SK-N-SH (cell line): ENCODE results near the gene TBC1D20. TPM values are rescaled to one million over a fixed set of nuclear protein-coding genes. Genes with fewer than 3 reads are reported as not detected.

Experiments
- CTCF ChIA-PET: fragments of 300-600, 350-600 bp; formaldehyde crosslinking; extraction: SDS; loops from one replicate; lab custom pipeline; 2021; lab: Yijun Ruan, JAX
- POLR2A ChIA-PET: fragments of 350-600 bp; sonication (Branson Sonifier 250); formaldehyde crosslinking; extraction: SDS; loops from one replicate; lab custom pipeline; 2020; ENCODE audit warnings: antibody characterized with exemption, inconsistent platforms; lab: Yijun Ruan, JAX
- DNase-seq: peaks from one replicate; pipeline ENCODE4 v3.0.0; 2012
- H2AFZ ChIP-seq: fragments of 200-600 bp; sonication (generic); 2 replicates; pipeline ENCODE4 v1.8.1; 2016; ENCODE audit warnings: antibody characterized with exemption, mild to moderate bottlenecking, low read depth
- H3F3A ChIP-seq: fragments of 200-600 bp; sonication (generic); replicated peaks from 2 replicates; pipeline ENCODE3; 2016; ENCODE audit warnings: antibody characterized with exemption, mild to moderate bottlenecking; ENCODE audit not compliant: insufficient read depth
- H3K27ac ChIP-seq, 2 experiments: fragments of 200-500 bp in 1 of 2; fragments of 200-600 bp in 1 of 2; sonication (Bioruptor generic) in 1 of 2; sonication (generic), shearing (Covaris generic) in 1 of 2; 2 replicates each; pipeline versions ENCODE4 v1.5.1 to v1.6.1; 2014 to 2016; ENCODE audit warnings: low read depth in 2 of 2, inconsistent platforms in 1 of 2, low read length in 1 of 2, mild to moderate bottlenecking in 1 of 2, mixed read lengths in 1 of 2
- H3K27me3 ChIP-seq: fragments of 200-600 bp; sonication (generic), shearing (Covaris generic); 2 replicates; pipeline ENCODE4 v1.6.1; 2016; ENCODE audit warnings: mixed run types; ENCODE audit not compliant: insufficient read depth
- H3K36me3 ChIP-seq, 2 experiments: fragments of 200-500 bp in 1 of 2; fragments of 200-600 bp in 1 of 2; sonication (Bioruptor generic) in 1 of 2; sonication (generic) in 1 of 2; replicated peaks in 1 of 2; 2 replicates each; pipeline versions ENCODE3 to v1.5.1; 2014 to 2016; ENCODE audit warnings: low read length in 1 of 2, mild to moderate bottlenecking in 1 of 2; ENCODE audit not compliant: insufficient read depth in 2 of 2, control insufficient read depth in 1 of 2
- H3K4me1 ChIP-seq, 2 experiments: fragments of 200-500 bp in 1 of 2; fragments of 200-600 bp in 1 of 2; sonication (Bioruptor generic) in 1 of 2; sonication (generic), shearing (Covaris generic) in 1 of 2; 2 replicates each; pipeline versions ENCODE4 v1.5.1 to v1.6.1; 2014 to 2016; ENCODE audit warnings: low read depth in 1 of 2, low read length in 1 of 2, mixed run types in 1 of 2; ENCODE audit not compliant: insufficient read depth in 2 of 2, control insufficient read depth in 1 of 2
- H3K4me2 ChIP-seq: fragments of 200-600 bp; sonication (generic), shearing (Covaris generic); 2 replicates; pipeline ENCODE4 v1.6.1; 2017; ENCODE audit warnings: mixed run types
- H3K4me3 ChIP-seq, 2 experiments: fragments of 200-500 bp in 1 of 2; fragments of 200-600 bp in 1 of 2; sonication (Bioruptor generic) in 1 of 2; sonication (generic), shearing (Covaris generic) in 1 of 2; 2 replicates each; pipeline versions ENCODE4 v1.5.1 to v1.8.1; 2014 to 2016; ENCODE audit warnings: low read depth in 2 of 2, inconsistent platforms in 1 of 2, low read length in 1 of 2, mild to moderate bottlenecking in 1 of 2, mixed read lengths in 1 of 2, moderate library complexity in 1 of 2
- H3K79me2 ChIP-seq: fragments of 200-600 bp; sonication (generic); 2 replicates; pipeline ENCODE4 v1.8.1; 2017; ENCODE audit warnings: mild to moderate bottlenecking; ENCODE audit not compliant: insufficient read depth
- H3K9ac ChIP-seq: fragments of 200-600 bp; sonication (generic); 2 replicates; pipeline ENCODE4 v1.6.1; 2017; ENCODE audit warnings: mixed run types
- H3K9me2 ChIP-seq: fragments of 200-600 bp; sonication (generic); 2 replicates; pipeline ENCODE4 v1.6.1; 2017; ENCODE audit warnings: mixed run types
- H3K9me3 ChIP-seq: fragments of 200-600 bp; sonication (generic); 2 replicates; pipeline ENCODE4 v1.6.1; 2017; ENCODE audit warnings: mixed run types, mild to moderate bottlenecking, moderate library complexity
- H4K20me1 ChIP-seq: fragments of 200-600 bp; sonication (generic); 2 replicates; pipeline ENCODE4 v1.6.1; 2017; ENCODE audit warnings: mild to moderate bottlenecking, mixed run types; ENCODE audit not compliant: insufficient read depth
- CHD2 ChIP-seq: fragments of 150-350 bp; IDR thresholded peaks from 2 replicates; pipeline ENCODE4 v1.6.1; 2018; ENCODE audit warnings: low read length; ENCODE audit not compliant: partially characterized antibody
- CTCF ChIP-seq: fragments of 200-600 bp; sonication (generic); IDR thresholded peaks from 2 replicates; pipeline ENCODE4 v1.6.1; 2017; ENCODE audit warnings: antibody characterized with exemption, mild to moderate bottlenecking, moderate library complexity
- EP300 ChIP-seq, 2 experiments: IDR thresholded peaks; 2 replicates each; pipeline versions ENCODE4 v1.4.0 to v1.6.1; 2012; ENCODE audit warnings: borderline replicate concordance in 1 of 2, low read depth in 1 of 2, low read length in 1 of 2
- EZH2phosphoT487 ChIP-seq: fragments of 200-600 bp; sonication (generic); IDR thresholded peaks from 2 replicates; pipeline ENCODE4 v1.6.1; 2017; ENCODE audit warnings: low read depth, mixed run types, mild to moderate bottlenecking, antibody characterized with exemption, moderate library complexity, borderline replicate concordance
- FOSL2 ChIP-seq: IDR thresholded peaks from 2 replicates; pipeline ENCODE4 v1.4.0; 2012; ENCODE audit warnings: low read depth, mild to moderate bottlenecking, moderate library complexity, borderline replicate concordance
- FOXM1 ChIP-seq: IDR thresholded peaks from 2 replicates; pipeline ENCODE4 v1.4.0; 2012; ENCODE audit warnings: low read depth, mild to moderate bottlenecking
- GATA2 ChIP-seq: sonication (generic); formaldehyde crosslinking; IDR thresholded peaks from 2 replicates; pipeline ENCODE4 v1.5.0; 2020; ENCODE audit warnings: mild to moderate bottlenecking, missing genetic modification reagents
- JUND ChIP-seq: IDR thresholded peaks from 2 replicates; pipeline ENCODE4 v1.4.0; 2012
- MAX ChIP-seq: IDR thresholded peaks from 2 replicates; pipeline ENCODE4 v1.4.0; 2012; ENCODE audit warnings: low read depth
- MXI1 ChIP-seq: IDR thresholded peaks from 2 replicates; pipeline ENCODE4 v1.6.1; 2012; ENCODE audit warnings: mild to moderate bottlenecking, low read depth, low read length, improper control_type of control experiment
- PBX3 ChIP-seq: IDR thresholded peaks from 2 replicates; pipeline ENCODE4; 2012
- RAD21 ChIP-seq: IDR thresholded peaks from 2 replicates; pipeline ENCODE4 v1.6.1; 2012; ENCODE audit warnings: mild to moderate bottlenecking, low read length
- RCOR1 ChIP-seq: fragments of 150-350 bp; IDR thresholded peaks from 2 replicates; pipeline ENCODE4 v1.6.1; 2017; ENCODE audit warnings: antibody characterized with exemption, low read length
- RFX5 ChIP-seq: IDR thresholded peaks from 2 replicates; pipeline ENCODE4 v1.6.1; 2012; ENCODE audit warnings: mild to moderate bottlenecking, improper control_type of control experiment, low read length
- SIN3A ChIP-seq: IDR thresholded peaks from 2 replicates; pipeline ENCODE4 v1.6.1; 2012; ENCODE audit warnings: low read depth, mild to moderate bottlenecking, low read length, moderate library complexity, borderline replicate concordance
- SMC3 ChIP-seq: IDR thresholded peaks from 2 replicates; pipeline ENCODE4 v1.6.1; 2012; ENCODE audit warnings: low read depth, low read length, improper control_type of control experiment
- TAF1 ChIP-seq: IDR thresholded peaks from 2 replicates; pipeline ENCODE4 v1.6.1; 2012; ENCODE audit warnings: low read depth, mild to moderate bottlenecking, low read length, moderate library complexity, borderline replicate concordance
- TCF12 ChIP-seq: IDR thresholded peaks from 2 replicates; pipeline ENCODE4 v1.4.0; 2012
- WGBS: methylation state at CpG from one replicate; pipeline ENCODE4 v1.1.6; 2017; ENCODE audit warnings: low lambda C conversion rate; 5-methylcytosine and 5-hydroxymethylcytosine counted together
- polyA plus RNA-seq, 3 experiments: library from polyadenylated mRNA; depleted of rRNA; stranded (reverse); fragments of >200 nt; gene quantifications; 2 replicates each; pipeline ENCODE4 v1.2.3, GENCODE V29; 2012
- TF ChIP-seq, protein P1 (sequence below): IDR thresholded peaks from 2 replicates; pipeline ENCODE4 v1.4.0; 2012; ENCODE audit warnings: low read depth, borderline replicate concordance
- TF ChIP-seq, protein P2 (sequence below): IDR thresholded peaks from 2 replicates; pipeline ENCODE4 v1.6.1; 2012; ENCODE audit warnings: mild to moderate bottlenecking, low read depth, low read length, moderate library complexity
- TF ChIP-seq, protein P3 (sequence below): IDR thresholded peaks from 2 replicates; pipeline ENCODE4 v1.4.0; 2012; ENCODE audit warnings: low read depth, borderline replicate concordance

TBC1D20 gene
- polyA plus RNA-seq, 1 of the 3 experiments (the other 2 are of a cell fraction): 27.7 TPM

GRCh38 chr20:434661-435419, 27.5 kb downstream of the TBC1D20 start (continued):
- TF ChIP-seq, protein P1, sequence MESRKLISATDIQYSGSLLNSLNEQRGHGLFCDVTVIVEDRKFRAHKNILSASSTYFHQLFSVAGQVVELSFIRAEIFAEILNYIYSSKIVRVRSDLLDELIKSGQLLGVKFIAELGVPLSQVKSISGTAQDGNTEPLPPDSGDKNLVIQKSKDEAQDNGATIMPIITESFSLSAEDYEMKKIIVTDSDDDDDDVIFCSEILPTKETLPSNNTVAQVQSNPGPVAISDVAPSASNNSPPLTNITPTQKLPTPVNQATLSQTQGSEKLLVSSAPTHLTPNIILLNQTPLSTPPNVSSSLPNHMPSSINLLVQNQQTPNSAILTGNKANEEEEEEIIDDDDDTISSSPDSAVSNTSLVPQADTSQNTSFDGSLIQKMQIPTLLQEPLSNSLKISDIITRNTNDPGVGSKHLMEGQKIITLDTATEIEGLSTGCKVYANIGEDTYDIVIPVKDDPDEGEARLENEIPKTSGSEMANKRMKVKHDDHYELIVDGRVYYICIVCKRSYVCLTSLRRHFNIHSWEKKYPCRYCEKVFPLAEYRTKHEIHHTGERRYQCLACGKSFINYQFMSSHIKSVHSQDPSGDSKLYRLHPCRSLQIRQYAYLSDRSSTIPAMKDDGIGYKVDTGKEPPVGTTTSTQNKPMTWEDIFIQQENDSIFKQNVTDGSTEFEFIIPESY: no peak
- TF ChIP-seq TAF1 (no peak), RAD21 (no peak)

GRCh38 chr20:434221-434620, 28.1 kb downstream of the TBC1D20 start:
- ChIA-PET POLR2A (no interaction called here), CTCF (interaction anchor here (2.2 kb wide), 1 partner anchor 80 kb away, joined by 10 read pairs; no protein-coding TSS in a partner anchor)
- Histone ChIP-seq H2AFZ (no peak overlapping the region), H3K27me3 (no peaks in the 10 kb centered on the region), H3K27ac (no peak overlapping the region; a peak in 1 of 4 replicates), H3K4me3 (no peak overlapping the region), H3K9me2 (no peaks in the 10 kb centered on the region), H3K36me3 (peaks cover 25 to 74% of the 10 kb centered on the region in 2 experiments), H3K4me2 (no peak overlapping the region), H3K79me2 (no peaks in the 10 kb centered on the region), H3F3A (peaks cover 16% of the 10 kb centered on the region), H3K9ac (no peak overlapping the region), H3K4me1 (peaks cover 0 to 5% of the 10 kb centered on the region in 2 experiments; a peak in 1 of 4 replicates), H3K9me3 (no peaks in the 10 kb centered on the region), H4K20me1 (peaks cover 3% of the 10 kb centered on the region; the same call in 1 of the 2 replicates)
- 92% methylated on average over 11 of the region's 11 CpGs for WGBS
- DNase-seq: no peak
- no peak for TF ChIP-seq SMC3
- no peak for TF ChIP-seq PBX3
- no peak for TF ChIP-seq CTCF
- no peak for TF ChIP-seq EZH2phosphoT487
- no peak for TF ChIP-seq RFX5
- no peak for TF ChIP-seq TCF12
- TF ChIP-seq, protein P2, sequence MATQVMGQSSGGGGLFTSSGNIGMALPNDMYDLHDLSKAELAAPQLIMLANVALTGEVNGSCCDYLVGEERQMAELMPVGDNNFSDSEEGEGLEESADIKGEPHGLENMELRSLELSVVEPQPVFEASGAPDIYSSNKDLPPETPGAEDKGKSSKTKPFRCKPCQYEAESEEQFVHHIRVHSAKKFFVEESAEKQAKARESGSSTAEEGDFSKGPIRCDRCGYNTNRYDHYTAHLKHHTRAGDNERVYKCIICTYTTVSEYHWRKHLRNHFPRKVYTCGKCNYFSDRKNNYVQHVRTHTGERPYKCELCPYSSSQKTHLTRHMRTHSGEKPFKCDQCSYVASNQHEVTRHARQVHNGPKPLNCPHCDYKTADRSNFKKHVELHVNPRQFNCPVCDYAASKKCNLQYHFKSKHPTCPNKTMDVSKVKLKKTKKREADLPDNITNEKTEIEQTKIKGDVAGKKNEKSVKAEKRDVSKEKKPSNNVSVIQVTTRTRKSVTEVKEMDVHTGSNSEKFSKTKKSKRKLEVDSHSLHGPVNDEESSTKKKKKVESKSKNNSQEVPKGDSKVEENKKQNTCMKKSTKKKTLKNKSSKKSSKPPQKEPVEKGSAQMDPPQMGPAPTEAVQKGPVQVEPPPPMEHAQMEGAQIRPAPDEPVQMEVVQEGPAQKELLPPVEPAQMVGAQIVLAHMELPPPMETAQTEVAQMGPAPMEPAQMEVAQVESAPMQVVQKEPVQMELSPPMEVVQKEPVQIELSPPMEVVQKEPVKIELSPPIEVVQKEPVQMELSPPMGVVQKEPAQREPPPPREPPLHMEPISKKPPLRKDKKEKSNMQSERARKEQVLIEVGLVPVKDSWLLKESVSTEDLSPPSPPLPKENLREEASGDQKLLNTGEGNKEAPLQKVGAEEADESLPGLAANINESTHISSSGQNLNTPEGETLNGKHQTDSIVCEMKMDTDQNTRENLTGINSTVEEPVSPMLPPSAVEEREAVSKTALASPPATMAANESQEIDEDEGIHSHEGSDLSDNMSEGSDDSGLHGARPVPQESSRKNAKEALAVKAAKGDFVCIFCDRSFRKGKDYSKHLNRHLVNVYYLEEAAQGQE: no peak
- no peak for TF ChIP-seq CHD2
- no peak for TF ChIP-seq FOXM1
- no peak for TF ChIP-seq FOSL2
- TF ChIP-seq EP300 (IDR thresholded peaks at IDR 0.05; ENCODE audit: borderline replicate concordance in 1 of 2, low read depth in 1 of 2, low read length in 1 of 2): no peak
- TF ChIP-seq JUND: no peak
- no peak for TF ChIP-seq RCOR1
- TF ChIP-seq, protein P3, sequence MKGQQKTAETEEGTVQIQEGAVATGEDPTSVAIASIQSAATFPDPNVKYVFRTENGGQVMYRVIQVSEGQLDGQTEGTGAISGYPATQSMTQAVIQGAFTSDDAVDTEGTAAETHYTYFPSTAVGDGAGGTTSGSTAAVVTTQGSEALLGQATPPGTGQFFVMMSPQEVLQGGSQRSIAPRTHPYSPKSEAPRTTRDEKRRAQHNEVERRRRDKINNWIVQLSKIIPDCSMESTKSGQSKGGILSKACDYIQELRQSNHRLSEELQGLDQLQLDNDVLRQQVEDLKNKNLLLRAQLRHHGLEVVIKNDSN: no peak
- no peak for TF ChIP-seq GATA2 (CRISPR knock-in tag)
- no peak for TF ChIP-seq SIN3A
- TF ChIP-seq MAX: no peak
- no peak for TF ChIP-seq MXI1
